Liver (tissue), 9 donors: ENCODE results near the gene DNAJA2. TPM values are rescaled to one million over a fixed set of nuclear protein-coding genes. Genes with fewer than 3 reads are reported as not detected.
A peak's percentile ranks its signal among the peaks of the same experiment; 100 is the strongest.

Experiments
- DNase-seq: peaks from one replicate; pipeline ENCODE4 v3.0.0-alpha.2; 2017; ENCODE audit warnings: low spot score
- H3K27ac ChIP-seq, 2 donors: one replicate each; pipeline ENCODE4 v1.7.0; 2013; ENCODE audit warnings: inconsistent platforms in 2 of 2, low read length in 2 of 2, control low read depth in 1 of 2, low read depth in 1 of 2, mild to moderate bottlenecking in 1 of 2
- H3K27me3 ChIP-seq, 4 donors: one replicate each; pipeline versions ENCODE4 v1.6.1 to v1.7.0; 2013; ENCODE audit warnings: low read length in 3 of 4, inconsistent platforms in 1 of 4, mild to moderate bottlenecking in 1 of 4, moderate library complexity in 1 of 4; ENCODE audit not compliant: control insufficient read depth in 4 of 4, insufficient read depth in 4 of 4
- H3K36me3 ChIP-seq, 4 donors: one replicate each; pipeline versions ENCODE4 v1.6.1 to v1.7.0; 2013; ENCODE audit warnings: low read length in 3 of 4, mild to moderate bottlenecking in 3 of 4, low read depth in 1 of 4, moderate library complexity in 1 of 4; ENCODE audit not compliant: control insufficient read depth in 4 of 4, insufficient read depth in 3 of 4
- H3K4me1 ChIP-seq, 4 donors: one replicate each; pipeline versions ENCODE4 v1.6.1 to v1.7.0; 2013; ENCODE audit warnings: low read length in 3 of 4, mild to moderate bottlenecking in 3 of 4, moderate library complexity in 1 of 4; ENCODE audit not compliant: control insufficient read depth in 4 of 4, insufficient read depth in 4 of 4
- H3K4me3 ChIP-seq, 3 donors: one replicate each; pipeline versions ENCODE4 v1.6.1 to v1.7.0; 2013; ENCODE audit warnings: low read length in 3 of 3, control low read depth in 1 of 3, low read depth in 1 of 3, mild to moderate bottlenecking in 1 of 3
- H3K9ac ChIP-seq, 2 donors: one replicate each; pipeline ENCODE4 v1.7.0; 2013; ENCODE audit warnings: low read length in 2 of 2, mild to moderate bottlenecking in 2 of 2, moderate library complexity in 2 of 2, control low read depth in 1 of 2, low read depth in 1 of 2
- H3K9me3 ChIP-seq, 4 donors: one replicate each; pipeline versions ENCODE4 v1.6.1 to v1.7.0; 2013; ENCODE audit warnings: low read length in 3 of 4; ENCODE audit not compliant: control insufficient read depth in 4 of 4
- EGR1 ChIP-seq, 2 donors: IDR thresholded peaks; 2 replicates each; pipeline ENCODE4 v1.6.1; 2016 to 2018; ENCODE audit warnings: antibody characterized with exemption in 2 of 2, low read depth in 2 of 2
- FOXA1 ChIP-seq: IDR thresholded peaks from 2 replicates; pipeline ENCODE4 v1.6.1; 2016; ENCODE audit warnings: antibody characterized with exemption
- FOXA2 ChIP-seq: IDR thresholded peaks from 2 replicates; pipeline ENCODE4 v1.6.1; 2016; ENCODE audit warnings: antibody characterized with exemption
- HNF4A ChIP-seq, 2 donors: conservative IDR thresholded peaks; 2 replicates each; pipeline ENCODE4 v1.6.1; 2016; ENCODE audit warnings: antibody characterized with exemption in 2 of 2, mild to moderate bottlenecking in 2 of 2
- JUND ChIP-seq, 2 donors: IDR thresholded peaks; 2 replicates each; pipeline ENCODE4 v1.6.1; 2016; ENCODE audit warnings: antibody characterized with exemption in 2 of 2
- NR2F2 ChIP-seq: IDR thresholded peaks from 2 replicates; pipeline ENCODE4 v1.6.1; 2016; ENCODE audit warnings: antibody characterized with exemption
- REST ChIP-seq: IDR thresholded peaks from 2 replicates; pipeline ENCODE4 v1.6.1; 2016; ENCODE audit warnings: antibody characterized with exemption, mild to moderate bottlenecking
- RXRA ChIP-seq, 2 donors: IDR thresholded peaks; 2 replicates each; pipeline ENCODE4 v1.6.1; 2017 to 2018; ENCODE audit warnings: antibody characterized with exemption in 2 of 2, mild to moderate bottlenecking in 1 of 2
- WGBS: extraction: QIAGEN DNeasy Blood & Tissue Kit; methylation state at CpG from one replicate; pipeline ENCODE4 v1.1.7; 2013; 5-methylcytosine and 5-hydroxymethylcytosine counted together
- polyA plus RNA-seq, 2 donors: library from polyadenylated mRNA; stranded (reverse) in 1 of 2; unstranded in 1 of 2; fragments of 200-250 nt in 1 of 2; fragments of >200 nt in 1 of 2; fragmentation: Nextera tagmentation in 1 of 2; extraction: Ambion mirVana in 1 of 2; gene quantifications; one replicate each; pipeline versions ENCODE4 v1.2.1 to v1.2.3, GENCODE V29; 2013 to 2015
- total RNA-seq, 2 donors: library from RNA; depleted of rRNA; stranded (reverse); fragments of >200 nt; gene quantifications; one replicate each; pipeline ENCODE4 v1.2.3, GENCODE V29; 2014
- TF ChIP-seq, protein P1 (sequence below): fragments of 150-350 bp; IDR thresholded peaks from 2 replicates; pipeline ENCODE4 v1.5.1; 2017; ENCODE audit warnings: improper control_type of control experiment, low read depth, low read length; ENCODE audit not compliant: missing input control
- TF ChIP-seq, protein P2 (sequence below): IDR thresholded peaks from 2 replicates; pipeline ENCODE4 v1.6.1; 2016; ENCODE audit warnings: antibody characterized with exemption
- donor health status: healthy.
- donor health status: healthy.
- donor health status: healthy.
- donor health status: healthy.
- donor health status: healthy.

Gene DNAJA2
- total and polyA plus RNA-seq, 4 donors: 22.7 to 32.8 (median 25.5) TPM

- Histone ChIP-seq H3K36me3 (no peaks in the 10 kb centered on the region), H3K27me3 (no peaks in the 10 kb centered on the region), H3K4me3 (no peak overlapping the region), H3K27ac (no peak overlapping the region), H3K9ac (no peak overlapping the region), H3K4me1 (peaks cover 0 to under 1% (median 0%) of the 10 kb centered on the region in 4 donors), H3K9me3 (no peaks in the 10 kb centered on the region)
- 94% methylated on average over 16 of the region's 16 CpGs for WGBS
- no peak for DNase-seq
- TF ChIP-seq REST (no peak), FOXA2 (no peak), EGR1 (IDR thresholded peaks at IDR 0.05; ENCODE audit: low read depth in 2 of 2) (no peak), NR2F2 (no peak)
- TF ChIP-seq, protein P1, sequence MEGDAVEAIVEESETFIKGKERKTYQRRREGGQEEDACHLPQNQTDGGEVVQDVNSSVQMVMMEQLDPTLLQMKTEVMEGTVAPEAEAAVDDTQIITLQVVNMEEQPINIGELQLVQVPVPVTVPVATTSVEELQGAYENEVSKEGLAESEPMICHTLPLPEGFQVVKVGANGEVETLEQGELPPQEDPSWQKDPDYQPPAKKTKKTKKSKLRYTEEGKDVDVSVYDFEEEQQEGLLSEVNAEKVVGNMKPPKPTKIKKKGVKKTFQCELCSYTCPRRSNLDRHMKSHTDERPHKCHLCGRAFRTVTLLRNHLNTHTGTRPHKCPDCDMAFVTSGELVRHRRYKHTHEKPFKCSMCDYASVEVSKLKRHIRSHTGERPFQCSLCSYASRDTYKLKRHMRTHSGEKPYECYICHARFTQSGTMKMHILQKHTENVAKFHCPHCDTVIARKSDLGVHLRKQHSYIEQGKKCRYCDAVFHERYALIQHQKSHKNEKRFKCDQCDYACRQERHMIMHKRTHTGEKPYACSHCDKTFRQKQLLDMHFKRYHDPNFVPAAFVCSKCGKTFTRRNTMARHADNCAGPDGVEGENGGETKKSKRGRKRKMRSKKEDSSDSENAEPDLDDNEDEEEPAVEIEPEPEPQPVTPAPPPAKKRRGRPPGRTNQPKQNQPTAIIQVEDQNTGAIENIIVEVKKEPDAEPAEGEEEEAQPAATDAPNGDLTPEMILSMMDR: no peak
- TF ChIP-seq, protein P2, sequence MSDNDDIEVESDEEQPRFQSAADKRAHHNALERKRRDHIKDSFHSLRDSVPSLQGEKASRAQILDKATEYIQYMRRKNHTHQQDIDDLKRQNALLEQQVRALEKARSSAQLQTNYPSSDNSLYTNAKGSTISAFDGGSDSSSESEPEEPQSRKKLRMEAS: no peak
Measured at GRCh38 chr16:46991729-46992704, 18.5 kb upstream of the DNAJA2 start.

DNA sequence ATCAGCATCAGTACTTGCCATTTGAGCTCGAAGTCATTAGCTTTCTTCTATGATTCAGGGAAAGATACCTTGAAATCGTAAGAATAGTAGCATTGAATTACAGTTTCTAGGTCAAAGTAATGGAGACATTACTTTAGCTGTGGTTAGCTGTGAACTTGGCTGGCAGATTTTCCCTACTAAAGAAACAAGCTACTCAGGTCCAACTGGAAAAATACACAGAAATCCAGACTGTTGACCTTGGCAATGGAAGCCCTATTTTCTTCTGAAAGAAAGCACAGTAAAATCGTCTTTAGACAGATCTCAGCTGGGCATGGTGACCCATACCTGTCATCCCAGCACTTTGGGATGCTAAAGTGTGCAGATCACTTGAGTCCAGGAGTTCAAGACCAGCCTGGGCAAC, 13.4 kb upstream of the DNAJA2 start:
- Histone ChIP-seq H3K9ac (no peak overlapping the region), H3K36me3 (no peaks in the 10 kb centered on the region), H3K27ac (no peak overlapping the region), H3K4me3 (no peak overlapping the region), H3K9me3 (no peaks in the 10 kb centered on the region), H3K27me3 (no peaks in the 10 kb centered on the region), H3K4me1 (peaks cover 0 to 4% (median 0%) of the 10 kb centered on the region in 4 donors)
- DNase-seq: no peak
- TF ChIP-seq HNF4A (conservative IDR thresholded peaks at IDR 0.05): peak; percentile 24 to 27
- TF ChIP-seq RXRA (IDR thresholded peaks at IDR 0.05): peak in 1 of 2 donors; percentile 12
- TF ChIP-seq REST: no peak
- TF ChIP-seq FOXA1: no peak
- peak; percentile 8 for TF ChIP-seq FOXA2
- TF ChIP-seq JUND (IDR thresholded peaks at IDR 0.05): no peak
- WGBS: 48% methylated on average over 3 of the region's 3 CpGs
